Fibroblast of mammary gland (primary cell): Measurements from ENCODE around the gene DNAAF1.
"Not testable (repeated sequence)": the region's sequence is repeated elsewhere in the genome, so short reads cannot be mapped to it uniquely, and the experiment has no call there.

ENCODE experiments used
- DNase-seq: peaks from one replicate; pipeline ENCODE4 v3.0.0-alpha.2; 2010; ENCODE audit warnings: low read depth
- H3K4me3 ChIP-seq: 2 replicates; pipeline ENCODE4 v1.5.1; 2011; ENCODE audit warnings: low read depth, mild to moderate bottlenecking, low read length, moderate library complexity; ENCODE audit not compliant: control insufficient read depth
- TF ChIP-seq, protein P1 (sequence below): conservative IDR thresholded peaks from 2 replicates; pipeline ENCODE4 v1.5.1; 2011; ENCODE audit warnings: low read depth, low read length, inconsistent platforms; ENCODE audit not compliant: control insufficient read depth, insufficient read depth

DNAAF1 gene

DNA sequence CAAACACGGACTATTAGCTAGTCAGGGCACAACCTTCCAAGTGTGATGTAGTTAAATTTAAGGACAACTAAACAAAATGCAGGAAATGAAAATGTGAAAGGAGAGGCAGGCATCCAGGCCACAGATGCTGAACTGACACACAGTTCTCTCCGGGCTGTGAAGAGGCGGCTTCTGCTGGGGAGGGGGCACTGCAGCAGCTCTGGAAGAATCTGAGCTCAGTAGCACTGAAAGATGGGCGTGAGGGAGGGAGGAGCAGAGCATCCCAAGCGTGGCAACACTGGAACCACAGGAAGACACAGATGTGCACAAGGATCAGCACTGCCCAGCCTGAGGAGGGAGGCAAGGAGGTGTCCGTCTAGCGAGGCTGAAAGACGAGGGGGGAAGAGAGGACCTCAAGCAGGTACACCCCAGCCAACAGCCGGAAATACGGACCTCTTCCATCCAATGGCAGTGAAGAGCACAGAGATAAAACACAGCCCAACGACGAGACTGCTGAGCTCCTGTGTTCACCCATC lies 39.8 kb upstream of the DNAAF1 start:
- TF ChIP-seq, protein P1, sequence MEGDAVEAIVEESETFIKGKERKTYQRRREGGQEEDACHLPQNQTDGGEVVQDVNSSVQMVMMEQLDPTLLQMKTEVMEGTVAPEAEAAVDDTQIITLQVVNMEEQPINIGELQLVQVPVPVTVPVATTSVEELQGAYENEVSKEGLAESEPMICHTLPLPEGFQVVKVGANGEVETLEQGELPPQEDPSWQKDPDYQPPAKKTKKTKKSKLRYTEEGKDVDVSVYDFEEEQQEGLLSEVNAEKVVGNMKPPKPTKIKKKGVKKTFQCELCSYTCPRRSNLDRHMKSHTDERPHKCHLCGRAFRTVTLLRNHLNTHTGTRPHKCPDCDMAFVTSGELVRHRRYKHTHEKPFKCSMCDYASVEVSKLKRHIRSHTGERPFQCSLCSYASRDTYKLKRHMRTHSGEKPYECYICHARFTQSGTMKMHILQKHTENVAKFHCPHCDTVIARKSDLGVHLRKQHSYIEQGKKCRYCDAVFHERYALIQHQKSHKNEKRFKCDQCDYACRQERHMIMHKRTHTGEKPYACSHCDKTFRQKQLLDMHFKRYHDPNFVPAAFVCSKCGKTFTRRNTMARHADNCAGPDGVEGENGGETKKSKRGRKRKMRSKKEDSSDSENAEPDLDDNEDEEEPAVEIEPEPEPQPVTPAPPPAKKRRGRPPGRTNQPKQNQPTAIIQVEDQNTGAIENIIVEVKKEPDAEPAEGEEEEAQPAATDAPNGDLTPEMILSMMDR, result no peak
- no peak overlapping the region for H3K4me3 ChIP-seq
- no peak for DNase-seq

DNA sequence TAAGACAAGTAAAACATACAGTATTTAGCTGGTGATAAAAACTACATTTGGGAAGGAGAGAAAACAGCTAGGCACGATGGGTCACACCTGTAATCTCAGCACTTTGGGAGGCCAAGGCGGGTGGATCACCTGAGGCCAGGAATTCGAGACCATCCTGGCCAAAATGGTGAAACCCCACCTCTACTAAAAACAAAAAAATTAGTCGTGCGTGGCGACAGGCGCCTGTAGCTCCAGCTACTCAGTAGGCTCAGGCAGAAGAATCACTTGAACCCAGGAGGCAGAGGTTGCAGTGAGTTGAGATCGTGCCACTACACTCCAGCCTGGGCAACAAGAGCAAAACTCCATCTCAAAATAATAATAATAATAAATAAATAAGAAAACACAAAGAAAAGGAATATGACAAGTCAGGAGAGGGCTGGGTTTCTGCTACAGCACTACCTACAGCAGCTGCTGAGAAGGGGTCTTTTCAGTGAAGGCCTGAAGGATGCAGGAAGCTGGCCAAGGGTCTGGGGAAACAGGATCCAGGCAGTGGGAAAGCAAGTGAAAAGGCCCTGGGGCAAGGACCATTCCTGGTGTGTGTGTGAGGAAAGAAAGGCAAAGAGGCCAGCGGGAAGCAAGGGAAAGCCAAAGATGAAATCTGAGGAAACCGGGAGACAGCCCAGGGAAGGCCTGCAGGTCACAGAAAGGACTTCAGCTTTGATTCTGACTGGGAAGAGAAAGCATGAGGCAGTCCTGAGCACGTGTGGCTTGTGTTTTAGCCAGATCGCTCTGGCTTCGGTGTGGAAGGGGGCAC lies 39.0 kb upstream of the DNAAF1 start:
- TF ChIP-seq, protein P1, result no peak
- H3K4me3 ChIP-seq, result no peak overlapping the region
- DNase-seq, result no peak

DNA sequence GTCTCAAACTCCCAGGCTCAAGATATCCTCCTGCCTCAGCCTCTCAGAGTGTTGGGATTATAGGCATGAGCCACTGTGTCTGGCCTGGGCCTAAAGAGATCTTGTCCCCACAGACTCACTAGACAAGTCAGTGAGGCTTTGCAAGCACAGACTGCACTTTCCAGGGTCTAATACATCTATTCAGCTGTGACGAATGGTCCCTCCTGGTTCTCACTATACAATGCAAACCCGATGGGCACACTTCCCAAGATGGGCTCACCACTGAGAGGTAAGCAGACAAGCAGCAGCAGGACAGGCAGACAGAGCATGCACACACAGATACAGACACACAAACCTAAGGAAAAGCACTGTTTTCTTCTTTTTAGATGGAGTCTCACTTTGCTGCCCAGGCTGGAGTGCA lies 37.2 kb upstream of the DNAAF1 start:
- TF ChIP-seq, protein P1, result no peak
- no peak for DNase-seq
- no peak overlapping the region for H3K4me3 ChIP-seq

DNA sequence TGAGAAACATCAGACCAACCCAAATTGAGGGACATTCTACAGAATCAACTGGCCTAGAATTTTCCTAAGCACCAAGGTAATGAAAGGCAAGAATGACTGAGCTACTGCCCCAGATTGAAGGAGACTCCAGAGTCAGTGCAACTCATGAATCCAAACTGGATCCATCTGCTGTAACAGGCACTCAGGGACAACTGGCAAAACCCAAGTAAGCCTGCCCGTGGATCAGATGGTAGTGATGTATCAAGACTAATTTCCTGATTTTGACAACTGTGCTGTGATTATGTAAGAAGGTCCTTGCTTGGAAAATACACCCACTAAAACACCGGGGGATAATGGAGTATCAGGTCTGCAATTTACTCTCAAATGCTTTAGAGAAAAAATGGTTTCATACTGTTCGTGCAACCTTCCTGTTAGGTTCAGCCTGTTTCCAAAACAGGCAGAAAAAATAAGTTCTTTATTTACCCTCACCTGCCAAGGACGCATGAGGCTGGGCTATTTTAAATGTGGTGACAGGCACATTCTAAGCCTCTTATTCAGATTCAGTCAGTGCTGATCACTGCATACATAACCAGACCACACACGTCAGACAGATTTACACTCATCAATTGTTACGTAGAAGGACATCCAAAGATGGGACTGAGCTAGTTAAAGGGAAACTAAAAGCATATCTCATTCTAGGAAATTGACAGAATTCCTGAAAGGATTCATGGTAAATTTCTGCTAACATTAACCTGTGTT lies 35.3 kb upstream of the DNAAF1 start:
- TF ChIP-seq, protein P1, result no peak
- no peak overlapping the region for H3K4me3 ChIP-seq
- peak; percentile 51 for DNase-seq

DNA sequence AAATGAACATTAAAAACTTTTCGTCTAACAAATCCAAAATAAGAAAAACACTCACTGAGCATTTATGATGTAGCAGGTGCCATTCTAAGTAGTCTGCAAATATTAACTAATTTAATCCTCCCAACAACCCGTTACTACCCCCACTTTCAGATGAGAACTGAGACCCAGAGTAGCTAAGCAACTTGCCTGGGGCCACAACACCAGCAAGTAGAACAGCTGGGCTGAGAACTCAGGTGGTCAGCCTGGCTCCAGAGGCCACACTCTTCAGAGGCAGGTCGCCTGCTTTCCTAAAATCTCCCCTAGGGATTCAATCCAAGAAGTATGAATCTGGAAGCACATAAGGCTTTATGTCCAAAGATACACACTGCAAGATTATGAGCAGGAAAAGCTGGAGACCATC lies 34.6 kb upstream of the DNAAF1 start:
- TF ChIP-seq, protein P1, result no peak
- H3K4me3 ChIP-seq, result no peak overlapping the region
- no peak for DNase-seq

DNA sequence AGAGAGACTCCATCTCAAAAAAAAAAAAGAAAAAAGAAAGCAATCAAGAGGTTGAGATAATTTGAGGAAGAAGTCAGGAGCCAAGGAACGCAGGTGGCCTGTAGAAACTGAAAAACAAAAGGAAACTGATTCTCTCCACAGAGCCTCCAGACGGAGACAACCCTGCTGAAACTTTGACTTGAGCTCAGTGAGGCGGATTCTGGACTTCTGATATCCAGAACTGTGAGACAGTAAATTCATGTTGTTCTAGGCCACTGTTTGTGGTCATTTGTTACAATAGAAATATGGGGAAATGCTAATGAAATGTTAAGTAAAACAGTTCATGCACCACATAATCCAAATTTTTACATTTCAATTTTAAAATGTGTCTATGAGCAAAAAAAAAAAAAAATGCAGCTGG lies 33.6 kb upstream of the DNAAF1 start:
- no peak for DNase-seq
- H3K4me3 ChIP-seq, result no peak overlapping the region
- TF ChIP-seq, protein P1, result no peak

DNA sequence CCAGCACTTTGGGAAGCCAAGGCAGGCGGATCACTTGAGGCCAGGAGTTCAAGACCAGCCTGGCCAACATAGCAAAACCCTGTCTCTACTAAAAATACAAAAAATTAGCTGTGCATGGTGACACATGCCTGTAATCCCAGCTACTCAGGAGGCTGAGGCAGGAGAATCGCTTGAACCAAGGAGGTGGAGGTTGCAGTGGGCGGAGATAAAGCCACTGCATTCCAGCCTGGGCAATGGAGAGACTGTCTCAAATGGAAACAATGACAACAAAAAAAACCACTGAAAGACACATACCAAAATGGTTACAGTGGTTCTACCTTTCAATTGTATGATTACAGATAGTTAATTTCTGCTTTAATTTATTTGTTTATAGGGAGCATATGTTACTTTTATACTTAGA lies 33.2 kb upstream of the DNAAF1 start:
- H3K4me3 ChIP-seq, DNase-seq: not testable (repeated sequence)
